ENCODE data around the gene TNFAIP8L1.

TNFAIP8L1 gene

GRCh38 chr19:4609878-4610511, 29.3 kb upstream of the TNFAIP8L1 start:
- no peak for DNase-seq (ENCODE audit: low spot score)

- DNase-seq (ENCODE audit: low spot score) = no peak
Observed at GRCh38 chr19:4613254-4613751, 26.0 kb upstream of the TNFAIP8L1 start.

GRCh38 chr19:4618019-4618418, 21.3 kb upstream of the TNFAIP8L1 start:
- no peak for DNase-seq (ENCODE audit: low spot score)

GRCh38 chr19:4619668-4620294, 19.5 kb upstream of the TNFAIP8L1 start:
- DNase-seq (ENCODE audit: low spot score) = no peak

- DNase-seq (ENCODE audit: low spot score) = no peak
Observed at GRCh38 chr19:4620675-4621074, 18.6 kb upstream of the TNFAIP8L1 start.

- no peak for DNase-seq (ENCODE audit: low spot score)
Observed at GRCh38 chr19:4622695-4623421, 16.5 kb upstream of the TNFAIP8L1 start.

- DNase-seq (ENCODE audit: low spot score) = no peak
Observed at GRCh38 chr19:4624301-4624700, 15.0 kb upstream of the TNFAIP8L1 start.

GRCh38 chr19:4624733-4625362, 14.5 kb upstream of the TNFAIP8L1 start:
- no peak for DNase-seq (ENCODE audit: low spot score)

GRCh38 chr19:4633140-4633967, 6.0 kb upstream of the TNFAIP8L1 start:
- peak; percentile 76 for DNase-seq (ENCODE audit: low spot score)

- DNase-seq (ENCODE audit: low spot score) = no peak
Observed at GRCh38 chr19:4635754-4636116, 3.6 kb upstream of the TNFAIP8L1 start.

- no peak for DNase-seq (ENCODE audit: low spot score)
Observed at GRCh38 chr19:4636151-4636717, 3.1 kb upstream of the TNFAIP8L1 start.

GRCh38 chr19:4636761-4637160, 2.6 kb upstream of the TNFAIP8L1 start:
- no peak for DNase-seq (ENCODE audit: low spot score)

GRCh38 chr19:4638317-4638716, 999 bp upstream of the TNFAIP8L1 start:
- no peak for DNase-seq (ENCODE audit: low spot score)

GRCh38 chr19:4639531-4640246, 373 bp downstream of the TNFAIP8L1 start:
- DNase-seq (ENCODE audit: low spot score) = no peak

GRCh38 chr19:4640247-4641000, 1.1 kb downstream of the TNFAIP8L1 start:
- no peak for DNase-seq (ENCODE audit: low spot score)

- no peak for DNase-seq (ENCODE audit: low spot score)
Observed at GRCh38 chr19:4641132-4641531, 1.8 kb downstream of the TNFAIP8L1 start.

- DNase-seq (ENCODE audit: low spot score) = no peak
Observed at GRCh38 chr19:4642625-4643024, 3.3 kb downstream of the TNFAIP8L1 start.

- no peak for DNase-seq (ENCODE audit: low spot score)
Observed at GRCh38 chr19:4645718-4646117, 6.4 kb downstream of the TNFAIP8L1 start.

- DNase-seq (ENCODE audit: low spot score) = no peak
Observed at GRCh38 chr19:4647676-4648644, 8.6 kb downstream of the TNFAIP8L1 start.
